ENCODE data around the gene PTX4. TPM values are rescaled to one million over a fixed set of nuclear protein-coding genes. Genes with fewer than 3 reads are reported as not detected.

The PTX4 gene
- total and polyA plus RNA-seq, 4 donors, result 0.26 to 0.33 TPM; not detected in 2

GRCh38 chr16:1464894-1465566, 23.7 kb downstream of the PTX4 start:
- intact Hi-C loops (cut with DNase I), result no loop called here
- WGBS, 2 donors, result 89 to 92% methylated on average over 33 of the region's 33 CpGs
- ATAC-seq (ENCODE audit: low FRiP score), result no peak

DNA sequence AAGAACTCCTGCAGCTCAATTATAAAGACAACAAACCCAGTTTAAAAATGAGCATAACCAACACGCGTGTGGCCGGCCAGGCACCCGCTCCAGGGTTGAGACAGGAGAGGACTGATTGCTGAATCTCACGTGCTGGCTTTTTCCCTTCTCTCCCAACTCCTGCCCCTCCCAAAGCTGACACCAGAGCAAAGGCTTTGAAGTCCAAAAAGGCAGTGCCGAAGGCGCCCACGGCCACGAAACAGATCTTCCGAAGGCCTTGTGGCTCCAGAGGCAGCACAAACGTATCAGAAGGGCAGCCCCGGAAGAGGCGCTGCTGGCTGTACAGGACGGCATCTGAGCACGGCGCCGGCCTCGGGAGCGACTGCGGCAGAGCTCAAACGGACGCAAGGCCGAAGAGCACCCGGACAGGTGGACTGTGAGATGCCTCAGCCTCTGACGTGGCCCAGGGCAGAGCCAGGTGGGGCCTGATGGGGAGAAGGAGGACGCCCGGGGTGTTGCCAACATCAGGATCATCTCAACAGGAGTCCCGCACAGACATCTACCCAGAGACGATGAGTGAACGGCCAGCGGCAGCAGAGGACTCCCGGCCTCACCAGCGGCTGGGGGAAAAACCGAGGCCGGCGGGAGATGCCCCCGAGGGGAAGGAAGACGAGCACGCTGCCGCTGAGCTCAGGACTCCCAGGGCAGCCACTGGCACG, 24.4 kb downstream of the PTX4 start:
- peak; percentile 24 for ATAC-seq (ENCODE audit: low FRiP score)
- Histone ChIP-seq H3K4me3 (ENCODE audit: low read length in 2 of 2) (no peak overlapping the region), H3K9me3 (ENCODE audit: control insufficient read depth, low read length) (no peaks in the 10 kb centered on the region), H3K4me1 (ENCODE audit: control insufficient read depth in 1 of 2, insufficient read depth in 2 of 2, low read length in 2 of 2) (no peaks in the 10 kb centered on the region), H3K27me3 (ENCODE audit: control insufficient read depth in 1 of 2, insufficient read depth in 2 of 2, low read length in 1 of 2) (no peaks in the 10 kb centered on the region), H3K27ac (ENCODE audit: low read depth in 1 of 2, low read length in 2 of 2) (no peak overlapping the region), H3K36me3 (ENCODE audit: control insufficient read depth in 1 of 2, insufficient read depth in 2 of 2, low read length in 1 of 2) (no peaks in the 10 kb centered on the region)
- intact Hi-C loops (cut with DNase I), result no loop called here
- DNase-seq, result no peak
- 92% methylated on average over 41 of the region's 41 CpGs for WGBS, 2 donors

More at GRCh38 chr16:1464894-1465566, 23.7 kb downstream of the PTX4 start:
- Histone ChIP-seq H3K9me3 (ENCODE audit: control insufficient read depth, low read length) (no peaks in the 10 kb centered on the region), H3K4me1 (ENCODE audit: control insufficient read depth in 1 of 2, insufficient read depth in 2 of 2, low read length in 2 of 2) (no peaks in the 10 kb centered on the region), H3K27ac (ENCODE audit: low read depth in 1 of 2, low read length in 2 of 2) (no peak overlapping the region), H3K36me3 (ENCODE audit: control insufficient read depth in 1 of 2, insufficient read depth in 2 of 2, low read length in 1 of 2) (no peaks in the 10 kb centered on the region), H3K4me3 (ENCODE audit: low read length in 2 of 2) (no peak overlapping the region), H3K27me3 (ENCODE audit: control insufficient read depth in 1 of 2, insufficient read depth in 2 of 2, low read length in 1 of 2) (no peaks in the 10 kb centered on the region)
- DNase-seq, result peak in 1 of 2 donors; percentile 29

DNA sequence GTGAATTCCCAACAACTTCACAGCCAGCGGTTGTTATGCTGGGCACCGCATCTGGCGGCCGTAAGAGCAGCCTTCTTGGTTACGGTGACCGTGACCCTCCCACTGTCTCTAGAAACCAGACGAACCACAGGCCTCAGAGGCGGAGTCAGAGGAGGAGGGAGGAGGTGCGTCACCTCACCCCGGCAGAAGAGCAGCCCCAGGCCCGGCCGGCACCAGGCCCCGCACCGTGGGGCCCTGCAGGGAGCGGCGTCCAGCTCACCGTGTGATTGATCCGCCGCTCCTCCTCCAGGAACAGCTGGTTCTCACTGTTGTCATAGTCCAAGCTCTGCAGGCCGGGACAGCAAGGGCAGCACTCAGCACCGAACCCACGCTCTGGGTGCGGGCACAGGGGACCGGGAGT, 27.6 kb downstream of the PTX4 start:
- DNase-seq (no peak), ATAC-seq (ENCODE audit: low FRiP score) (no peak)
- WGBS, 2 donors, result 86 to 87% methylated on average over 24 of the region's 24 CpGs
- intact Hi-C loops (cut with DNase I), result no loop called here
- Histone ChIP-seq H3K36me3 (ENCODE audit: control insufficient read depth in 1 of 2, insufficient read depth in 2 of 2, low read length in 1 of 2) (no peaks in the 10 kb centered on the region), H3K4me3 (ENCODE audit: low read length in 2 of 2) (no peak overlapping the region), H3K4me1 (ENCODE audit: control insufficient read depth in 1 of 2, insufficient read depth in 2 of 2, low read length in 2 of 2) (no peaks in the 10 kb centered on the region), H3K27me3 (ENCODE audit: control insufficient read depth in 1 of 2, insufficient read depth in 2 of 2, low read length in 1 of 2) (no peaks in the 10 kb centered on the region), H3K27ac (ENCODE audit: low read depth in 1 of 2, low read length in 2 of 2) (no peak overlapping the region), H3K9me3 (ENCODE audit: control insufficient read depth, low read length) (no peaks in the 10 kb centered on the region)

GRCh38 chr16:1460602-1461138, 28.1 kb downstream of the PTX4 start:
- intact Hi-C loops (cut with DNase I), result no loop called here
- DNase-seq (peak in 1 of 2 donors; percentile 66), ATAC-seq (ENCODE audit: low FRiP score) (no peak)
- H3K36me3 ChIP-seq (ENCODE audit: control insufficient read depth in 1 of 2, insufficient read depth in 2 of 2, low read length in 1 of 2), result no peaks in the 10 kb centered on the region
- H3K27me3 ChIP-seq (ENCODE audit: control insufficient read depth in 1 of 2, insufficient read depth in 2 of 2, low read length in 1 of 2), result no peaks in the 10 kb centered on the region
- no peaks in the 10 kb centered on the region for H3K4me1 ChIP-seq (ENCODE audit: control insufficient read depth in 1 of 2, insufficient read depth in 2 of 2, low read length in 2 of 2)
- no peaks in the 10 kb centered on the region for H3K9me3 ChIP-seq (ENCODE audit: control insufficient read depth, low read length)
- WGBS, 2 donors, result 92% methylated on average over 30 of the region's 30 CpGs
- H3K4me3 ChIP-seq (ENCODE audit: low read length in 2 of 2), result no peak overlapping the region
- no peak overlapping the region for H3K27ac ChIP-seq (ENCODE audit: low read depth in 1 of 2, low read length in 2 of 2)

GRCh38 chr16:1459967-1460366, 28.8 kb downstream of the PTX4 start:
- no peak overlapping the region for H3K4me3 ChIP-seq (ENCODE audit: low read length in 2 of 2)
- DNase-seq, result no peak
- 72 to 87% methylated on average over 9 to 10 of the region's 10 CpGs for WGBS, 2 donors
- H3K36me3 ChIP-seq (ENCODE audit: control insufficient read depth in 1 of 2, insufficient read depth in 2 of 2, low read length in 1 of 2), result no peaks in the 10 kb centered on the region
- ATAC-seq (ENCODE audit: low FRiP score), result no peak
- intact Hi-C loops (cut with DNase I), result no loop called here
- H3K27me3 ChIP-seq (ENCODE audit: control insufficient read depth in 1 of 2, insufficient read depth in 2 of 2, low read length in 1 of 2), result no peaks in the 10 kb centered on the region
- H3K4me1 ChIP-seq (ENCODE audit: control insufficient read depth in 1 of 2, insufficient read depth in 2 of 2, low read length in 2 of 2), result no peaks in the 10 kb centered on the region
- H3K27ac ChIP-seq (ENCODE audit: low read depth in 1 of 2, low read length in 2 of 2), result no peak overlapping the region
- H3K9me3 ChIP-seq (ENCODE audit: control insufficient read depth, low read length), result no peaks in the 10 kb centered on the region

- H3K27me3 ChIP-seq (ENCODE audit: control insufficient read depth in 1 of 2, insufficient read depth in 2 of 2, low read length in 1 of 2), result no peaks in the 10 kb centered on the region
- no peaks in the 10 kb centered on the region for H3K9me3 ChIP-seq (ENCODE audit: control insufficient read depth, low read length)
- H3K4me3 ChIP-seq (ENCODE audit: low read length in 2 of 2), result no peak overlapping the region
- no peak for ATAC-seq (ENCODE audit: low FRiP score)
- 87 to 89% methylated on average over 14 of the region's 14 CpGs for WGBS, 2 donors
- intact Hi-C loops (cut with DNase I), result no loop called here
- DNase-seq, result no peak
- no peaks in the 10 kb centered on the region for H3K4me1 ChIP-seq (ENCODE audit: control insufficient read depth in 1 of 2, insufficient read depth in 2 of 2, low read length in 2 of 2)
- H3K36me3 ChIP-seq (ENCODE audit: control insufficient read depth in 1 of 2, insufficient read depth in 2 of 2, low read length in 1 of 2), result no peaks in the 10 kb centered on the region
- no peak overlapping the region for H3K27ac ChIP-seq (ENCODE audit: low read depth in 1 of 2, low read length in 2 of 2)
These were observed 29.8 kb downstream of the PTX4 start for GRCh38 chr16:1458977-1459341.

DNA sequence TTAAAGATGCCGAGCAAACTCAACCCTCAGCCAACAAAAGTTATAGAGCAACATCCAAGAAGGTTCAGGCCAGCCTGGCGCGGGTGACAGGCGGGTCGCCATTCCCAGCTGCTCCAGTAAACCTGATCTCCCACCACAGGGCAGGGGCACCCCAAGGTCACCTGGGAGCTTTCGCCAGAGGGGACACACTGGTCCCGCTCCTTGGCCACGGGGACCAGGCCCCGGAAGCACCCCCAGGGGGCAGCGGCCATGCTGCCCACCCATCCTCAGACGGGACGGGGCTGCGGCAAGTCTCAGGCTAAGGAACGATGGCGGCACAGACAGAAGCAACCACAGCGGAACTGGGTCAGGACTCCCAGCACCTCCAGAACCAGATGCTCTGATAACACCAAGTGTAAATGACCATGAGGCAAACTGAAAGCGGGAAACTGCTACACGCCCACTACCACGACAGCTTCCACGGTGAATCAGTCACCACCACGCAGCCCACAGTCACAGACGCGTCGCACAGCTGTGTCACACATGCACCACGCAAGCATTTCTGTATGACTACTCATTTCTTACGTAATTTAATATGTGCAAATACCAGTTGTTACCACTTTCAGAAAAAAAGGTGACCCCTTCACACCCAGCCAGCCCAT, 30.3 kb downstream of the PTX4 start:
- no peak overlapping the region for H3K27ac ChIP-seq (ENCODE audit: low read depth in 1 of 2, low read length in 2 of 2)
- H3K4me1 ChIP-seq (ENCODE audit: control insufficient read depth in 1 of 2, insufficient read depth in 2 of 2, low read length in 2 of 2), result no peaks in the 10 kb centered on the region
- H3K36me3 ChIP-seq (ENCODE audit: control insufficient read depth in 1 of 2, insufficient read depth in 2 of 2, low read length in 1 of 2), result peaks cover 0 to 3% of the 10 kb centered on the region in 2 donors
- intact Hi-C loops (cut with DNase I), result no loop called here
- DNase-seq (no peak), ATAC-seq (ENCODE audit: low FRiP score) (no peak)
- no peaks in the 10 kb centered on the region for H3K27me3 ChIP-seq (ENCODE audit: control insufficient read depth in 1 of 2, insufficient read depth in 2 of 2, low read length in 1 of 2)
- no peak overlapping the region for H3K4me3 ChIP-seq (ENCODE audit: low read length in 2 of 2)
- WGBS, 2 donors, result 93 to 94% methylated on average over 26 of the region's 26 CpGs
- H3K9me3 ChIP-seq (ENCODE audit: control insufficient read depth, low read length), result no peaks in the 10 kb centered on the region

- Histone ChIP-seq H3K27ac (ENCODE audit: low read depth in 1 of 2, low read length in 2 of 2) (no peak overlapping the region), H3K36me3 (ENCODE audit: control insufficient read depth in 1 of 2, insufficient read depth in 2 of 2, low read length in 1 of 2) (peaks cover 0 to 5% of the 10 kb centered on the region in 2 donors), H3K4me1 (ENCODE audit: control insufficient read depth in 1 of 2, insufficient read depth in 2 of 2, low read length in 2 of 2) (no peaks in the 10 kb centered on the region), H3K27me3 (ENCODE audit: control insufficient read depth in 1 of 2, insufficient read depth in 2 of 2, low read length in 1 of 2) (no peaks in the 10 kb centered on the region), H3K4me3 (ENCODE audit: low read length in 2 of 2) (no peak overlapping the region), H3K9me3 (ENCODE audit: control insufficient read depth, low read length) (no peaks in the 10 kb centered on the region)
- ATAC-seq (ENCODE audit: low FRiP score), result no peak
- DNase-seq, result no peak
- WGBS, 2 donors, result 94 to 95% methylated on average over 42 of the region's 42 CpGs
- intact Hi-C loops (cut with DNase I), result no loop called here
These were observed 31.1 kb downstream of the PTX4 start for GRCh38 chr16:1457489-1458245.
